ENCODE results near the gene PGPEP1.

The PGPEP1 gene

DNA sequence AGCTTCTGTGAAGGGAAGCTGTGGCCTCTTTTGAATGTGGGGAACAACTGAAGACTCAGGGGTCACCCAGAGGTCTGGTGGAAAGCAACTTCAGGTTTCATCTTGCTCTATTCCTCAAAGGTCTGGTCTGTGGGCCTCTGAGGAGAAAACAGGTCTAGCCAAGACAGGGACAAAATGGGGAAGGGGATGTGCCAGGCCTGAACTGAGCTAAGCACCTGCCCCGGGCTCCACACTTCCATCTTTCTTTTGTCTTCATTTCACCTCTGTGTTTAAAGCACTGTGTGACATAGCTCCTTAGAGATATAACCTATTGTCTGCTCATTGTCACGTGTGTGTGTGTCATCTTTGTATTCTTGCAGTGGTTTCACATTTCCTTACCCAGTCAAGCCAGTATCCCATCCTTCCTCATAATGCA, 25.6 kb downstream of the PGPEP1 start:
- H3K79me2 ChIP-seq (ENCODE audit: control insufficient read depth, insufficient read depth, low read length, poor library complexity): peaks cover 5% of the 10 kb centered on the region
- H3K23ac ChIP-seq (ENCODE audit: low read length): no peak overlapping the region
- H3K14ac ChIP-seq (ENCODE audit: low read length): peak overlapping the region; percentile 90
- WGBS (ENCODE audit: extremely low coverage, insufficient coverage, insufficient read length): no CpG with 5 or more reads among the region's 2 CpGs
- DNase-seq: peak; percentile 48 to 74
- peak overlapping the region; percentile 99 for H2BK12ac ChIP-seq (ENCODE audit: low read length)
- no peak overlapping the region for H2AFZ ChIP-seq (ENCODE audit: insufficient read depth, low read length, poor library complexity)
- no peak overlapping the region for H3K4me2 ChIP-seq (ENCODE audit: low read length)
- no peak overlapping the region for H3K4me3 ChIP-seq (ENCODE audit: low read depth, low read length)
- peak overlapping the region; percentile 62 for H3K27ac ChIP-seq (ENCODE audit: low read depth, low read length)
- peaks cover 1% of the 10 kb centered on the region for H3K9me3 ChIP-seq (ENCODE audit: insufficient read depth, low read depth, low read length)
- peak overlapping the region; percentile 34 for H3K4ac ChIP-seq (ENCODE audit: low read depth, low read length)
- peaks cover 0 to 2% of the 10 kb centered on the region in 2 experiments for H3K36me3 ChIP-seq (ENCODE audit: control insufficient read depth in 1 of 2, insufficient read depth in 2 of 2, low read length in 2 of 2)
- H2BK5ac ChIP-seq (ENCODE audit: low read depth, low read length, poor library complexity): peak overlapping the region; percentile 88
- H3K18ac ChIP-seq (ENCODE audit: low read length): peak overlapping the region; percentile 78
- peaks cover 33 to 34% of the 10 kb centered on the region in 2 experiments for H3K4me1 ChIP-seq (ENCODE audit: control insufficient read depth in 1 of 2, insufficient read depth in 2 of 2, low read length in 2 of 2)
- H2AK5ac ChIP-seq (ENCODE audit: low read length): peak overlapping the region; percentile 59
- H3K79me1 ChIP-seq (ENCODE audit: low read length): peaks cover 48% of the 10 kb centered on the region
- peak overlapping the region; percentile 93 for H4K91ac ChIP-seq (ENCODE audit: low read depth, low read length)
- peak overlapping the region; percentile 94 for H2BK120ac ChIP-seq (ENCODE audit: insufficient read depth, low read length, poor library complexity)
- H4K12ac ChIP-seq (ENCODE audit: low read depth, low read length): no peak overlapping the region
- H3K27me3 ChIP-seq (ENCODE audit: insufficient read depth, low read length): no peaks in the 10 kb centered on the region
- no peak overlapping the region for H3K9ac ChIP-seq (ENCODE audit: low read length)
- peak overlapping the region; percentile 75 for H4K8ac ChIP-seq (ENCODE audit: low read depth, low read length)

DNA sequence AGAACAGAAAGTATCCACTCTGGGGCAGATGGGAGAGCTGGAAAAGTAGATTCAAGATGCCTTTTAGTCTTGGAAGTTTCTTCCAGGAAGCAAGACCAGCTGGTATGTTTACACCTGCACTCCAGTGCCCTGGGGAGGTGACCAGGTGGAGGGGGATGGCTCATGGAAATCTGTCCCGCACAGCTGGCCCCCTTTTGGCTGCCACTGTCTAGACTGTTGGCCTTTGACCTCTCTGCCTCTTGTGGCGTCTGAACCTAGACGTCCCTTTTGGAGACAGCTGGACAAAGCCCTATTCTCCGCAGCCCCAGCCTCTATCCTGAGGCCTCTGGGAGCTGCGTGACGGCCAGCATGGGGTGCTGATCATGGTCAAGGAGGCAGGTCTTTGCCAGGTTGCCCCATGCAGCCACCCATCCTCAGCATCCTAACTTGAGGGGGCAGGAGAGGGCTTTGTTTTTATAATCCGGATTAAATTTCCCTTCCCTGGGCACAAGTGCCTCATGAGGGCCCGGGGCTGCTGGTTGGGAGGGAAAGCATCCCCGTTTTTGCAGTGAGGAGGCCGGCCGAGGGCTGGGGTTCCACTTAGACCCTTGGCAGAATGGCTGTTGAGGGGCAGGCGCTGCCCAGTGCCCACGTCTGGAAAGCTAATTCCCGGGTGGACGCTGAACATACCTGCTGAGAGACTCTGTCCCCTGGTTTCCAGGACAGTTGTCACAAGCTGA, 28.3 kb downstream of the PGPEP1 start:
- Histone ChIP-seq H3K4me2 (ENCODE audit: low read length) (no peak overlapping the region), H2BK120ac (ENCODE audit: insufficient read depth, low read length, poor library complexity) (peak overlapping the region; percentile 97), H3K14ac (ENCODE audit: low read length) (peak overlapping the region; percentile 86), H3K27me3 (ENCODE audit: insufficient read depth, low read length) (no peaks in the 10 kb centered on the region), H3K79me1 (ENCODE audit: low read length) (peaks cover 51% of the 10 kb centered on the region), H4K8ac (ENCODE audit: low read depth, low read length) (peak overlapping the region; percentile 90), H3K79me2 (ENCODE audit: control insufficient read depth, insufficient read depth, low read length, poor library complexity) (peaks cover 8% of the 10 kb centered on the region), H2AFZ (ENCODE audit: insufficient read depth, low read length, poor library complexity) (peak overlapping the region; percentile 32), H2AK5ac (ENCODE audit: low read length) (peak overlapping the region; percentile 65), H4K91ac (ENCODE audit: low read depth, low read length) (peak overlapping the region; percentile 98), H3K27ac (ENCODE audit: low read depth, low read length) (peak overlapping the region; percentile 76), H3K9me3 (ENCODE audit: insufficient read depth, low read depth, low read length) (peaks cover 1% of the 10 kb centered on the region), H4K12ac (ENCODE audit: low read depth, low read length) (no peak overlapping the region), H3K4ac (ENCODE audit: low read depth, low read length) (peak overlapping the region; percentile 49), H3K18ac (ENCODE audit: low read length) (peak overlapping the region; percentile 22), H3K36me3 (ENCODE audit: control insufficient read depth in 1 of 2, insufficient read depth in 2 of 2, low read length in 2 of 2) (peaks cover 0 to 1% of the 10 kb centered on the region in 2 experiments), H3K9ac (ENCODE audit: low read length) (no peak overlapping the region), H2BK5ac (ENCODE audit: low read depth, low read length, poor library complexity) (peak overlapping the region; percentile 90), H3K23ac (ENCODE audit: low read length) (no peak overlapping the region), H3K4me1 (ENCODE audit: control insufficient read depth in 1 of 2, insufficient read depth in 2 of 2, low read length in 2 of 2) (peaks cover 36 to 37% of the 10 kb centered on the region in 2 experiments), H2BK12ac (ENCODE audit: low read length) (peak overlapping the region; percentile 39), H3K4me3 (ENCODE audit: low read depth, low read length) (no peak overlapping the region)
- DNase-seq: peak; percentile 81 to 87
- no CpG with 5 or more reads among the region's 15 CpGs for WGBS (ENCODE audit: extremely low coverage, insufficient coverage, insufficient read length)

DNA sequence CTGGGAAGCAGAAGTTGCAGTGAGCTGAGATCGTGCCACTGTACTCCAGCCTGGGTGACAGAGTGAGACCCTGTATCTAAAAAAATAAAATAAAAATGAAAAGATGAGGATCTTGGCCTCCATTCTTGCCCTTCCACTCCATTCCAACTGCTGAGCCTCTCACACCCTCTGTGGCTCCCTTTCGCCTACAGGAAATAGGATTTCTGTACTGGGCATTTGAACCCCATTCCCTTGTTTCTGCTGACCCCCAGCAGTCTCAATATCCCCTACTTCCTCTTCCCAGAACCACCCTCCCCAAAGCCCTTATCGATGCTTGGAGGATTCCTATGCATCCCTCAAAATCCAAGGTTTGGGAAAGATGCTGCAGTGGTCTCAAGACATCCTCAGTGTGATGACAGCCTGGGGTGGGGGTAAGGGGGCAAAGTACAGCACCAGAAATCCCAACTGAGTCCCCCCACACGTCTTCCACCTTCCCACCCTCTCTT, 33.1 kb downstream of the PGPEP1 start:
- peak overlapping the region; percentile 80 for H2AFZ ChIP-seq (ENCODE audit: insufficient read depth, low read length, poor library complexity)
- H3K36me3 ChIP-seq (ENCODE audit: control insufficient read depth in 1 of 2, insufficient read depth in 2 of 2, low read length in 2 of 2): no peaks in the 10 kb centered on the region
- peaks cover 8% of the 10 kb centered on the region for H3K79me2 ChIP-seq (ENCODE audit: control insufficient read depth, insufficient read depth, low read length, poor library complexity)
- peak overlapping the region; percentile 83 for H3K27ac ChIP-seq (ENCODE audit: low read depth, low read length)
- peak overlapping the region; percentile 96 for H2BK5ac ChIP-seq (ENCODE audit: low read depth, low read length, poor library complexity)
- peak overlapping the region; percentile 100 for H2BK120ac ChIP-seq (ENCODE audit: insufficient read depth, low read length, poor library complexity)
- H4K12ac ChIP-seq (ENCODE audit: low read depth, low read length): peak overlapping the region; percentile 88
- peaks cover 30 to 34% of the 10 kb centered on the region in 2 experiments for H3K4me1 ChIP-seq (ENCODE audit: control insufficient read depth in 1 of 2, insufficient read depth in 2 of 2, low read length in 2 of 2)
- peak overlapping the region; percentile 95 for H3K18ac ChIP-seq (ENCODE audit: low read length)
- no peak for DNase-seq
- H3K14ac ChIP-seq (ENCODE audit: low read length): peak overlapping the region; percentile 95
- no peak overlapping the region for H3K4me3 ChIP-seq (ENCODE audit: low read depth, low read length)
- H4K8ac ChIP-seq (ENCODE audit: low read depth, low read length): peak overlapping the region; percentile 96
- no peaks in the 10 kb centered on the region for H3K27me3 ChIP-seq (ENCODE audit: insufficient read depth, low read length)
- peak overlapping the region; percentile 96 for H2BK12ac ChIP-seq (ENCODE audit: low read length)
- H2AK5ac ChIP-seq (ENCODE audit: low read length): peak overlapping the region; percentile 96
- H3K4me2 ChIP-seq (ENCODE audit: low read length): no peak overlapping the region
- H3K9ac ChIP-seq (ENCODE audit: low read length): no peak overlapping the region
- no peaks in the 10 kb centered on the region for H3K9me3 ChIP-seq (ENCODE audit: insufficient read depth, low read depth, low read length)
- peak overlapping the region; percentile 87 for H3K4ac ChIP-seq (ENCODE audit: low read depth, low read length)
- peak overlapping the region; percentile 99 for H4K91ac ChIP-seq (ENCODE audit: low read depth, low read length)
- WGBS (ENCODE audit: extremely low coverage, insufficient coverage, insufficient read length): no CpG with 5 or more reads among the region's 4 CpGs
- no peak overlapping the region for H3K23ac ChIP-seq (ENCODE audit: low read length)
- H3K79me1 ChIP-seq (ENCODE audit: low read length): peaks cover 37% of the 10 kb centered on the region

DNA sequence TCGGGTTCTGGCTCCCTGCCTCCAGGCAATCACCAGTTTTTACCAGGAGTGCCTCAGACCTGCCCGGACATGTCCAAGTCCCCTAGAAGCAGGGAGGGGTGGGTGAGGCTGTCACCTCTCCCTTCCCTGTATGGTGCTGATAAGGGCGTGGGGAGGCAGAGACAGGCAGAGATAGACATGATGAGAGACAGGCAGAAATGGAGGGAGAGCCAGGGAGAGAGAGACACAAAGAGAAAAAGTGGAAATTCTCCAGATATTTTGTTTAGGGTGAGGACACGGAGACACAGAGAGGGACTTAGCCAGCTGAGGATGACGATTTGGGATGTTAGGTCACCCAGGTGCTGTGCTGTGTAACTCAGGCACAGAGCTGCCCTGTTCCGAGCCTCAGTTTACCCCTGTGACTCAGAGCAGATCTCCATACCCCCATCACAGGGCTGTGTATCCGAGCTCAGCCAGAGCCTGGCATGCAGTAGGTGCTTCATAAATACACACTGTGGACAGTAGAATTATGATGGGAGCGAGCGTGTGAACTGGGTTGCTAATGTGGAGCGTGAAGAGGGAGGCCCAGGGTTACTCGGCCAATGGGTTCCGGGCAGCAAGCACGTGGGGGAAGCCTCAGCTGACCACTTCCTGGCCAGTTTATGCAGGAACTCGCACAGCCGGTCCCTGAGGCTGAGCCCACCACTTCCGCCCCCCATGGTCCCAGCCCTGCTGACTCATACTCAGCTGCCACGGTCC, 33.7 kb downstream of the PGPEP1 start:
- peak; percentile 70 to 74 for DNase-seq
- Histone ChIP-seq H2AFZ (ENCODE audit: insufficient read depth, low read length, poor library complexity) (peak overlapping the region; percentile 80), H2BK5ac (ENCODE audit: low read depth, low read length, poor library complexity) (peak overlapping the region; percentile 96), H2BK120ac (ENCODE audit: insufficient read depth, low read length, poor library complexity) (peak overlapping the region; percentile 100), H3K9ac (ENCODE audit: low read length) (no peak overlapping the region), H3K79me2 (ENCODE audit: control insufficient read depth, insufficient read depth, low read length, poor library complexity) (peaks cover 8% of the 10 kb centered on the region), H3K14ac (ENCODE audit: low read length) (peak overlapping the region; percentile 95), H2BK12ac (ENCODE audit: low read length) (peak overlapping the region; percentile 96), H3K4ac (ENCODE audit: low read depth, low read length) (peak overlapping the region; percentile 87), H4K8ac (ENCODE audit: low read depth, low read length) (peak overlapping the region; percentile 96), H3K27me3 (ENCODE audit: insufficient read depth, low read length) (no peaks in the 10 kb centered on the region), H3K18ac (ENCODE audit: low read length) (peak overlapping the region; percentile 95), H3K36me3 (ENCODE audit: control insufficient read depth in 1 of 2, insufficient read depth in 2 of 2, low read length in 2 of 2) (no peaks in the 10 kb centered on the region), H3K4me1 (ENCODE audit: control insufficient read depth in 1 of 2, insufficient read depth in 2 of 2, low read length in 2 of 2) (peaks cover 24 to 31% of the 10 kb centered on the region in 2 experiments), H3K79me1 (ENCODE audit: low read length) (peaks cover 36% of the 10 kb centered on the region), H3K23ac (ENCODE audit: low read length) (no peak overlapping the region), H3K9me3 (ENCODE audit: insufficient read depth, low read depth, low read length) (no peaks in the 10 kb centered on the region), H3K4me3 (ENCODE audit: low read depth, low read length) (no peak overlapping the region), H3K27ac (ENCODE audit: low read depth, low read length) (peak overlapping the region; percentile 83), H4K12ac (ENCODE audit: low read depth, low read length) (peak overlapping the region; percentile 88), H4K91ac (ENCODE audit: low read depth, low read length) (peak overlapping the region; percentile 99), H3K4me2 (ENCODE audit: low read length) (peak overlapping the region; percentile 20), H2AK5ac (ENCODE audit: low read length) (peak overlapping the region; percentile 96)
- WGBS (ENCODE audit: extremely low coverage, insufficient coverage, insufficient read length): no CpG with 5 or more reads among the region's 17 CpGs
